PC-3 (cell line): ENCODE data around the gene RBP3. TPM values are rescaled to one million over a fixed set of nuclear protein-coding genes. Genes with fewer than 3 reads are reported as not detected.

Source experiments
- ATAC-seq: fragments of 200-7000 bp; cut with Tn5 transposase; 2 replicates; pipeline ENCODE4 v1.9.1; 2020; ENCODE audit warnings: mild to moderate bottlenecking, moderate library complexity
- BruUV-seq: library from RNA; stranded (reverse); fragments of 400-500 nt; replicated peaks from 2 replicates; lab custom pipeline; 2021; lab: Mats Ljungman, UMichigan
- CTCF ChIA-PET: fragments of 300-600 bp; sonication (Branson Sonifier 250); formaldehyde crosslinking; loops from one replicate; lab custom pipeline; 2022; ENCODE audit warnings: antibody characterized with exemption; lab: Charles Lee
- POLR2A ChIA-PET: fragments of 300-600 bp; sonication (Branson Sonifier 250); formaldehyde crosslinking; loops from one replicate; lab custom pipeline; 2022; ENCODE audit warnings: antibody characterized with exemption; ENCODE audit not compliant: unreplicated experiment; lab: Charles Lee
- DNase-seq: peaks from one replicate; pipeline ENCODE4 v3.0.0-alpha.2; 2015
- H2AFZ ChIP-seq: fragments of 300-600 bp; sonication (generic); 2 replicates; pipeline ENCODE4 v1.6.0; 2016; ENCODE audit warnings: antibody characterized with exemption, low read length
- H3F3A ChIP-seq: fragments of 300-600 bp; sonication (generic); one replicate; pipeline ENCODE4 v1.6.0; 2017; ENCODE audit warnings: antibody characterized with exemption, low read length, control low read depth, mild to moderate bottlenecking; ENCODE audit not compliant: unreplicated experiment
- H3K27ac ChIP-seq: fragments of 300-600 bp; sonication (generic); 2 replicates; pipeline ENCODE4 v1.5.1; 2016; ENCODE audit warnings: mild to moderate bottlenecking, low read length
- H3K27me3 ChIP-seq: fragments of 300-600 bp; sonication (generic); 2 replicates; pipeline ENCODE4 v1.6.1; 2016; ENCODE audit warnings: low read length, mixed read lengths
- H3K36me3 ChIP-seq: fragments of 300-600 bp; sonication (generic); 2 replicates; pipeline ENCODE4 v1.6.1; 2016; ENCODE audit warnings: low read depth, mixed run types, low read length, mixed read lengths
- H3K4me1 ChIP-seq: fragments of 300-600 bp; sonication (generic); 2 replicates; pipeline ENCODE4 v1.5.1; 2016; ENCODE audit warnings: low read length; ENCODE audit not compliant: insufficient read depth
- H3K4me2 ChIP-seq: fragments of 300-600 bp; sonication (generic); 2 replicates; pipeline ENCODE4 v1.6.0; 2016; ENCODE audit warnings: low read length
- H3K4me3 ChIP-seq: fragments of 300-600 bp; sonication (generic); 2 replicates; pipeline ENCODE4 v1.5.1; 2016; ENCODE audit warnings: mild to moderate bottlenecking, low read length, mixed read lengths
- H3K79me2 ChIP-seq: fragments of 300-600 bp; sonication (generic); 2 replicates; pipeline ENCODE4 v1.6.1; 2017; ENCODE audit warnings: low read length, mixed read lengths
- H3K9ac ChIP-seq: fragments of 300-600 bp; sonication (generic); 2 replicates; pipeline ENCODE4 v1.6.0; 2016; ENCODE audit warnings: mild to moderate bottlenecking, low read length
- H3K9me2 ChIP-seq: fragments of 300-600 bp; sonication (generic); replicated peaks from 2 replicates; pipeline ENCODE4 v1.6.1; 2016; ENCODE audit warnings: mixed run types, low read length, mixed read lengths
- H3K9me3 ChIP-seq: fragments of 300-600 bp; sonication (generic); 2 replicates; pipeline ENCODE4 v1.6.1; 2016; ENCODE audit warnings: low read length, mixed read lengths
- H4K20me1 ChIP-seq: fragments of 300-600 bp; sonication (generic); 2 replicates; pipeline ENCODE4 v1.6.1; 2016; ENCODE audit warnings: low read length, mixed read lengths
- CTCF ChIP-seq: fragments of 300-600 bp; sonication (generic); conservative IDR thresholded peaks from 2 replicates; pipeline ENCODE4 v1.5.1; 2017; ENCODE audit warnings: antibody characterized with exemption, low read depth, mild to moderate bottlenecking, low read length
- EZH2 ChIP-seq: fragments of 300-600 bp; sonication (generic); IDR thresholded peaks from one replicate; pipeline ENCODE4 v1.6.1; 2017; ENCODE audit warnings: antibody characterized with exemption, mild to moderate bottlenecking, low read length; ENCODE audit not compliant: unreplicated experiment
- EZH2phosphoT487 ChIP-seq: fragments of 300-600 bp; sonication (generic); IDR thresholded peaks from 2 replicates; pipeline ENCODE4 v1.6.1; 2018; ENCODE audit warnings: mild to moderate bottlenecking, antibody characterized with exemption, low read length, borderline replicate concordance
- intact Hi-C: fragments of 100-400 bp; cut with micrococcal nuclease; formaldehyde crosslinking; loops from 2 replicates; pipeline ENCODE4 v1.9.0; 2023
- total RNA-seq: library from RNA; depleted of rRNA; stranded (reverse); fragments of >200 nt; gene quantifications from 2 replicates; pipeline ENCODE4 v1.2.3, GENCODE V29; 2014

The RBP3 gene
- total RNA-seq, 1 experiment from 2014 or later = not detected

DNA sequence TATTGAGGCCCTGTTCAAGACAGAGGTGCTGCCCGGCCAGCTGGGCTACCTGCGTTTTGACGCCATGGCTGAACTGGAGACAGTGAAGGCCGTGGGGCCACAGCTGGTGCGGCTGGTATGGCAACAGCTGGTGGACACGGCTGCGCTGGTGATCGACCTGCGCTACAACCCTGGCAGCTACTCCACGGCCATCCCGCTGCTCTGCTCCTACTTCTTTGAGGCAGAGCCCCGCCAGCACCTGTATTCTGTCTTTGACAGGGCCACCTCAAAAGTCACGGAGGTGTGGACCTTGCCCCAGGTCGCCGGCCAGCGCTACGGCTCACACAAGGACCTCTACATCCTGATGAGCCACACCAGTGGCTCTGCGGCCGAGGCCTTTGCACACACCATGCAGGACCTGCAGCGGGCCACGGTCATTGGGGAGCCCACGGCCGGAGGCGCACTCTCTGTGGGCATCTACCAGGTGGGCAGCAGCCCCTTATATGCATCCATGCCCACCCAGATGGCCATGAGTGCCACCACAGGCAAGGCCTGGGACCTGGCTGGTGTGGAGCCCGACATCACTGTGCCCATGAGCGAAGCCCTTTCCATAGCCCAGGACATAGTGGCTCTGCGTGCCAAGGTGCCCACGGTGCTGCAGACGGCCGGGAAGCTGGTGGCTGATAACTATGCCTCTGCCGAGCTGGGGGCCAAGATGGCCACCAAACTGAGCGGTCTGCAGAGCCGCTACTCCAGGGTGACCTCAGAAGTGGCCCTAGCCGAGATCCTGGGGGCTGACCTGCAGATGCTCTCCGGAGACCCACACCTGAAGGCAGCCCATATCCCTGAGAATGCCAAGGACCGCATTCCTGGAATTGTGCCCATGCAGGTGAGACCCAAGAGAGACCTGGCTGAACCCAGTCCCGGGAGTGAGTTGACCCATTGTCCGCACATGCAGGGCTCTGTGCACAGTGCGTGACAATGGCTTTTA is 2.8 kb downstream of the RBP3 start:
- TF ChIP-seq EZH2 (no peak), CTCF (no peak)
- Histone ChIP-seq H3K9me3 (no peaks in the 10 kb centered on the region), H3K36me3 (no peaks in the 10 kb centered on the region), H3K79me2 (no peaks in the 10 kb centered on the region), H3K4me1 (no peaks in the 10 kb centered on the region), H2AFZ (no peak overlapping the region), H3K27ac (no peak overlapping the region), H3K9me2 (no peaks in the 10 kb centered on the region), H4K20me1 (no peaks in the 10 kb centered on the region), H3K9ac (no peak overlapping the region), H3K4me3 (no peak overlapping the region), H3K27me3 (no peaks in the 10 kb centered on the region), H3F3A (no peaks in the 10 kb centered on the region), H3K4me2 (no peak overlapping the region)
- ATAC-seq (no peak), DNase-seq (no peak)
- ChIA-PET POLR2A (no interaction called here), CTCF (interaction anchor here (0.6 kb wide), 1 partner anchor 206 kb away, joined by 4 read pairs; no protein-coding TSS in a partner anchor)
- intact Hi-C loops = no loop called here
- BruUV-seq = no TSS peak

DNA sequence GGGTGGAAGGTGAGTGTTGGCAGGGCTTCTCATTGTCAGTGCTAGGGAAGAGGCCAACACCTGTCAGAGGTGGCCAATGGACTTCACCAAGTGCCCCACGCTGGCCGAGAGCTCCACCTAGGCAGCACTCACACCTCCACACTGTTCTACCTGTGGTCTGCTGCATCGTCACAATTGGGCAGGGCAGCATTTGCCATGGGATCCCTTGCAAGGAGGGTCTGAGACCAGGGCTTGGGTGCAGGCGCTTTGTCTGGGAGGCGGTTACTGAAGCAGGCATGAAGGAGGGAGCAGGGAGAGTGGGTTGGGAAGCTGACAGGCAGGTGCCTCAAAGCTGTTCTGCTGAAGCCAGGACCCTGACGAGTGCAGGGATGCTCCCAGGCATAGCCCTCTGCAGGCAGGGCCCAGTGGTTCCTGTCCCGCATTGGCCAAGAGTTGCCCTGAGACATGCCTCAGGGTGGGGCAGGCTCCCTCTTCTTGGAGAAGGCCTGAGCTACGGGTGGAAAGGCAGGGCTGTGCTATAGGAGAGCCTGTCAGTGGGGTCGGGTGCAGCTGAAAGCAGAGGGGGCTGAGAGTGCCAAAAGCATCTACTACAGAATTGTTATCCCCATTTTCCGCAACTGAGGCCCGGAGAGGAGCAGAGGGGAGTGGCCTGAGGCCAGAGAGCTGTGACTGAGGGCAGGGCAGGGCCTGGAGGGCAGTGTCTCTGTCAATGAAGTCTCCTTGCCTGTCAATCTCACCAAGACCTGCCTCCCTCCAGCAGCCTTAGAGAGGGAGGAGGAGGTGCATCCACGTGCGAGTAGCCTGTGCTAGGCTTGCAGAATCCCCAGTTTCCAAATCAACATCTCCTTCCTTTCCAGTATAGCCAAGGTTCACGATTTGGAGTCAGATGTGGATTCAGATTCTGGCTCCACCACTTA is 4.0 kb downstream of the RBP3 start:
- no peak overlapping the region for H2AFZ ChIP-seq
- H3K9me2 ChIP-seq = no peaks in the 10 kb centered on the region
- no peak for TF ChIP-seq CTCF
- TF ChIP-seq EZH2 = no peak
- no peak for TF ChIP-seq EZH2phosphoT487
- no peak overlapping the region for H3K4me3 ChIP-seq
- no peak for ATAC-seq
- no peaks in the 10 kb centered on the region for H3F3A ChIP-seq
- intact Hi-C loops = no loop called here
- H3K4me1 ChIP-seq = no peaks in the 10 kb centered on the region
- H3K27me3 ChIP-seq = no peaks in the 10 kb centered on the region
- H3K36me3 ChIP-seq = no peaks in the 10 kb centered on the region
- no peak overlapping the region for H3K9ac ChIP-seq
- DNase-seq = no peak
- H3K79me2 ChIP-seq = no peaks in the 10 kb centered on the region
- no peak overlapping the region for H3K4me2 ChIP-seq
- no peaks in the 10 kb centered on the region for H3K9me3 ChIP-seq
- no TSS peak for BruUV-seq
- ChIA-PET CTCF (interaction anchor here (0.6 kb wide), 1 partner anchor 207 kb away, joined by 4 read pairs; no protein-coding TSS in a partner anchor), POLR2A (no interaction called here)
- H4K20me1 ChIP-seq = no peaks in the 10 kb centered on the region
- H3K27ac ChIP-seq = no peak overlapping the region
